Activated T-cell treated with anti-CD3 and anti-CD28 coated beads, Interleukin-2, amount 50 U/mL, for 72 hours (primary cell): ENCODE data around the gene ANGEL1. TPM values are rescaled to one million over a fixed set of nuclear protein-coding genes. Genes with fewer than 3 reads are reported as not detected.

Source experiments
- ATAC-seq, 2 donors: fragments of 150-1000 bp; cut with Tn5 transposase; replicated peaks in 1 of 2; 2 replicates each; pipeline ENCODE4 v1.10.0; 2021; ENCODE audit warnings: moderate library complexity in 2 of 2, mild to moderate bottlenecking in 1 of 2
- DNase-seq, 2 donors: peaks; one replicate each; pipeline ENCODE4 v3.0.0; 2021 to 2022; ENCODE audit warnings: mixed read lengths in 1 of 2
- H3K27ac Mint-ChIP-seq: one replicate; pipeline ENCODE4 v1.8.0; 2022; ENCODE audit warnings: mild to moderate bottlenecking, moderate library complexity, mixed read lengths
- H3K27me3 Mint-ChIP-seq: one replicate; pipeline ENCODE4 v1.8.0; 2022; ENCODE audit warnings: low read depth, mixed read lengths
- H3K36me3 Mint-ChIP-seq, 2 donors: one replicate each; pipeline ENCODE4 v1.8.0; 2022; ENCODE audit warnings: mixed read lengths in 2 of 2, mild to moderate bottlenecking in 1 of 2; ENCODE audit not compliant: insufficient read depth in 2 of 2
- H3K4me1 Mint-ChIP-seq: one replicate; pipeline ENCODE4 v1.8.0; 2022; ENCODE audit warnings: low read depth, mixed read lengths
- H3K4me3 Mint-ChIP-seq, 2 donors: one replicate each; pipeline ENCODE4 v1.8.0; 2022; ENCODE audit warnings: mild to moderate bottlenecking in 2 of 2, mixed read lengths in 2 of 2, moderate library complexity in 2 of 2
- H3K9me3 Mint-ChIP-seq, 2 donors: one replicate each; pipeline ENCODE4 v1.8.0; 2022; ENCODE audit warnings: mixed read lengths in 2 of 2
- total RNA-seq, 2 donors: library from RNA; stranded (reverse); gene quantifications; one replicate each; pipeline ENCODE4 v1.2.3, GENCODE V29; 2022

ANGEL1 gene
- total RNA-seq, 2 donors from 2014 or later: 15.0 to 21.6 TPM

GRCh38 chr14:76780875-76781647, 31.6 kb downstream of the ANGEL1 start:
- H3K36me3 Mint-ChIP-seq: peaks cover 0 to 1% of the 10 kb centered on the region in 2 donors
- no peaks in the 10 kb centered on the region for H3K9me3 Mint-ChIP-seq
- no peak overlapping the region for H3K27ac Mint-ChIP-seq
- no peak for DNase-seq
- no peak overlapping the region for H3K4me3 Mint-ChIP-seq
- ATAC-seq: no peak
- peaks cover 45% of the 10 kb centered on the region for H3K4me1 Mint-ChIP-seq
- no peaks in the 10 kb centered on the region for H3K27me3 Mint-ChIP-seq

DNA sequence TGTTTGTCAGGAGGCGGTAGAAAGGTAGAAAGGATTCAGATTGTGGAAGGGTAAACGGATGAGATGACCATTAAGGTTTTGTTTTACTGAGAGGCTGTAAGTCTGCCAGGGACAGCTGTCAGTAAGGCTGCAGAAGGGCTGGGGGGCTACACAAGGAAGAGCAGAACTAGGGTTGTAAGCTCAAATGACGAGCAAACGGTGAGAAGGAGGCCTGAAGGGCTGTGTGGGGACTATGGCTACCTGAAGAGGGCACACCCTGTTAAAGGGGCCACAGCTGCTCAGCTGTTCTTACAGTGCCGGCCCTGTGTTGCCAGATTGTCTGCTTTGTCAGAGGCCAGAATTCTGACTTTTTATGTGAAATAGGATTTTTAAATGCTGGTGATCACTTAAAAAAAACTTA, 32.3 kb downstream of the ANGEL1 start:
- Mint-ChIP-seq H3K27ac (no peak overlapping the region), H3K4me3 (no peak overlapping the region), H3K9me3 (no peaks in the 10 kb centered on the region), H3K27me3 (no peaks in the 10 kb centered on the region), H3K36me3 (peaks cover 0 to 1% of the 10 kb centered on the region in 2 donors), H3K4me1 (peaks cover 45% of the 10 kb centered on the region)
- no peak for DNase-seq
- ATAC-seq: no peak

DNA sequence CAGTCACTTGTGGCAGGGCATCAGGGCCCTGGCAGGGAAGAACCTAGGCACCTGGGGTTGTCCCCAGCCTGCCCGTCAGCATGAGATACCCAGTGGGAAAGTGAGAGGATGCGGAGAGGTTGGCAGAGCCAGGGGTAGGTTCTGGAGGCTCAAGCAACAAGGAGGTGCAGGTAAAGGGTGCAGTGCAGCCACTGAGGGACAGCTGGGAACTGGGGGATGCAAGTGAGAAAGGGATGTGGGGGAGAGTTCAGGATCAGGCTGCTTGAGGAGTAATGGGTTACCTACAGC, 32.7 kb downstream of the ANGEL1 start:
- Mint-ChIP-seq H3K36me3 (peaks cover 0 to 1% of the 10 kb centered on the region in 2 donors), H3K9me3 (no peaks in the 10 kb centered on the region), H3K27me3 (no peaks in the 10 kb centered on the region), H3K4me3 (no peak overlapping the region), H3K4me1 (peaks cover 43% of the 10 kb centered on the region), H3K27ac (no peak overlapping the region)
- ATAC-seq (no peak), DNase-seq (no peak)

DNA sequence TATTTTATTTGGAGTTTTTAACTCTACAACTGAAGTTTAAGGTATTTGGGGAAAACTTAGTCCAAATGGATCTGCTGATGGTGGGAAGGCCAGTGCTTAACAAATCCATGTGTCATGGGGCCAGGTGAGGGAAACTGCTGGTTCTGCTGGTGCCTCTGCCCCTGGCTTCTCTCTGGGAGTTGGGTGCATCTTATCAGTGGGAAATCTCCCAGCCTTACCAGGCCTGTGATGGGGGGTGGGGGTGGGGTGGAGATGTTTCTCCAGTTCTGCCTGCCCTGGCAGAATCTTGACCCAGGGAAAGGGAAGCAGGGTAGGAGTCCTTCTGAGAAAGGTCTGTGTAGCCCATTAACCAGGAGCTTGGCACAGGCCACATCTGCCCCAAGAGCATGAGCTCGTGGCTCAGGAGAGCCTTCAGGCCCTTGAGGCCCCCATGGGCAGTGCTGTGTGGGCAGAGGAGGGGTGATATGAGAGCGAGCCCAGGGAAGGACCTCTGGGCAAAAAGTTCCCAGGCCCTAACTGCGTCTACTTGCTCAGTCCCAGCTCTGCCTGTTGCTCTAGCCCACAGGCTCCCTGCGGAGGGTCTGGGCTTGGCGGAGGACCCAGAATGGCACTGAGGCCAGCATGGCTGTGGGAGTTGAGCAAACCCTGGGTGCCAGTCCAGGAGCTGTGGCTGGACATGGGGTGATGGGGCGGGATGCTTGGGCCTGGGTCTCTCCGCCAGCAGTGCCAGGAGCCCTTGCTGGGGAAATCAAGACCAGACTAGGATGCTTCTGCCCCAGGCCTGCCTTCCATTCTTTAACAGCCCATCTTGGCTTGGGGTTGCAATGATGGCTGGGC, 33.2 kb downstream of the ANGEL1 start:
- Mint-ChIP-seq H3K4me3 (no peak overlapping the region), H3K27me3 (no peaks in the 10 kb centered on the region), H3K27ac (no peak overlapping the region), H3K9me3 (no peaks in the 10 kb centered on the region), H3K4me1 (peaks cover 38% of the 10 kb centered on the region), H3K36me3 (peaks cover 0 to 1% of the 10 kb centered on the region in 2 donors)
- DNase-seq: no peak
- ATAC-seq: no peak

GRCh38 chr14:76778546-76779215, 34.0 kb downstream of the ANGEL1 start:
- no peak for DNase-seq
- H3K27me3 Mint-ChIP-seq: no peaks in the 10 kb centered on the region
- no peak overlapping the region for H3K27ac Mint-ChIP-seq
- peaks cover 36% of the 10 kb centered on the region for H3K4me1 Mint-ChIP-seq
- no peak overlapping the region for H3K4me3 Mint-ChIP-seq
- H3K9me3 Mint-ChIP-seq: no peaks in the 10 kb centered on the region
- ATAC-seq: no peak
- H3K36me3 Mint-ChIP-seq: peaks cover 0 to 1% of the 10 kb centered on the region in 2 donors

GRCh38 chr14:76777721-76778120, 35.0 kb downstream of the ANGEL1 start:
- H3K36me3 Mint-ChIP-seq: no peaks in the 10 kb centered on the region
- ATAC-seq (no peak), DNase-seq (no peak)
- H3K9me3 Mint-ChIP-seq: no peaks in the 10 kb centered on the region
- no peaks in the 10 kb centered on the region for H3K27me3 Mint-ChIP-seq
- no peak overlapping the region for H3K27ac Mint-ChIP-seq
- H3K4me1 Mint-ChIP-seq: peaks cover 29% of the 10 kb centered on the region
- no peak overlapping the region for H3K4me3 Mint-ChIP-seq

- Mint-ChIP-seq H3K9me3 (no peaks in the 10 kb centered on the region), H3K4me1 (peaks cover 18% of the 10 kb centered on the region), H3K36me3 (no peaks in the 10 kb centered on the region), H3K4me3 (no peak overlapping the region), H3K27ac (no peak overlapping the region), H3K27me3 (no peaks in the 10 kb centered on the region)
- ATAC-seq: no peak
- DNase-seq: no peak
These were observed 36.0 kb downstream of the ANGEL1 start for GRCh38 chr14:76776428-76777251.

- no peak for ATAC-seq
- no peaks in the 10 kb centered on the region for H3K9me3 Mint-ChIP-seq
- DNase-seq: no peak
- no peaks in the 10 kb centered on the region for H3K36me3 Mint-ChIP-seq
- H3K4me1 Mint-ChIP-seq: peaks cover 18% of the 10 kb centered on the region
- no peak overlapping the region for H3K4me3 Mint-ChIP-seq
- H3K27me3 Mint-ChIP-seq: no peaks in the 10 kb centered on the region
- H3K27ac Mint-ChIP-seq: no peak overlapping the region
These were observed 36.8 kb downstream of the ANGEL1 start for GRCh38 chr14:76775695-76776427.

GRCh38 chr14:76774821-76775694, 37.6 kb downstream of the ANGEL1 start:
- H3K36me3 Mint-ChIP-seq: no peaks in the 10 kb centered on the region
- ATAC-seq: no peak

GRCh38 chr14:76773956-76774820, 38.5 kb downstream of the ANGEL1 start:
- no peaks in the 10 kb centered on the region for H3K9me3 Mint-ChIP-seq
- ATAC-seq: no peak
- H3K4me3 Mint-ChIP-seq: no peak overlapping the region
- peaks cover 7% of the 10 kb centered on the region for H3K4me1 Mint-ChIP-seq
- H3K27ac Mint-ChIP-seq: no peak overlapping the region
- no peaks in the 10 kb centered on the region for H3K36me3 Mint-ChIP-seq
- DNase-seq: no peak
- no peaks in the 10 kb centered on the region for H3K27me3 Mint-ChIP-seq

More at GRCh38 chr14:76774821-76775694, 37.6 kb downstream of the ANGEL1 start:
- H3K27ac Mint-ChIP-seq: no peak overlapping the region
- no peak overlapping the region for H3K4me3 Mint-ChIP-seq
- H3K9me3 Mint-ChIP-seq: no peaks in the 10 kb centered on the region
- no peaks in the 10 kb centered on the region for H3K27me3 Mint-ChIP-seq
- DNase-seq: no peak
- peaks cover 12% of the 10 kb centered on the region for H3K4me1 Mint-ChIP-seq
